IMR-90 (cell line): ENCODE results near the gene UNC13A. TPM values are rescaled to one million over a fixed set of nuclear protein-coding genes. Genes with fewer than 3 reads are reported as not detected.

Source experiments
- ATAC-seq: fragments of 200-7000 bp; cut with Tn5 transposase; 2 replicates; pipeline ENCODE4 v1.9.1; 2020; ENCODE audit warnings: low read depth, mild to moderate bottlenecking, moderate library complexity
- BruUV-seq: library from RNA; stranded (reverse); fragments of 400-500 nt; replicated peaks from 2 replicates; lab custom pipeline; 2021; lab: Mats Ljungman, UMichigan
- CTCF ChIA-PET: fragments of 300-600 bp; formaldehyde crosslinking; extraction: SDS; loops from one replicate; lab custom pipeline; 2021; ENCODE audit warnings: antibody characterized with exemption; lab: Yijun Ruan, JAX
- POLR2A ChIA-PET: fragments of 300-600 bp; sonication (Branson Sonifier 250); formaldehyde crosslinking; loops from one replicate; lab custom pipeline; 2022; ENCODE audit warnings: antibody characterized with exemption; ENCODE audit not compliant: unreplicated experiment; lab: Charles Lee
- DNase-seq: peaks from one replicate; pipeline ENCODE4 v3.0.0; 2013
- H2AFZ ChIP-seq: replicated peaks from 2 replicates; pipeline ENCODE3; 2013; ENCODE audit warnings: low read length, mild to moderate bottlenecking; ENCODE audit not compliant: poor library complexity
- H2AK5ac ChIP-seq: 2 replicates; pipeline ENCODE4 v1.6.1; 2013; ENCODE audit warnings: low read depth, low read length, inconsistent platforms
- H2AK9ac ChIP-seq: replicated peaks from 2 replicates; pipeline ENCODE3; 2013; ENCODE audit warnings: mild to moderate bottlenecking, low read depth, low read length, moderate library complexity; ENCODE audit not compliant: poor library complexity
- H2BK120ac ChIP-seq: 2 replicates; pipeline ENCODE4 v1.6.1; 2013; ENCODE audit warnings: low read depth, low read length, inconsistent platforms
- H2BK15ac ChIP-seq: 3 replicates; pipeline ENCODE4 v1.6.1; 2013; ENCODE audit warnings: low read depth, low read length, inconsistent platforms
- H2BK20ac ChIP-seq: 2 replicates; pipeline ENCODE4 v1.6.1; 2013; ENCODE audit warnings: low read depth, mild to moderate bottlenecking, inconsistent platforms, low read length, moderate library complexity
- H2BK5ac ChIP-seq: 2 replicates; pipeline ENCODE4 v1.6.1; 2013; ENCODE audit warnings: mild to moderate bottlenecking, low read depth, low read length, inconsistent platforms; ENCODE audit not compliant: poor library complexity, severe bottlenecking
- H3K14ac ChIP-seq: replicated peaks from 2 replicates; pipeline ENCODE4 v1.6.1; 2013; ENCODE audit warnings: low read depth, low read length, inconsistent platforms
- H3K18ac ChIP-seq: 2 replicates; pipeline ENCODE4 v1.6.1; 2013; ENCODE audit warnings: low read depth, low read length, control low read depth
- H3K23ac ChIP-seq: 2 replicates; pipeline ENCODE4 v1.6.1; 2013; ENCODE audit warnings: low read depth, low read length, inconsistent platforms
- H3K27ac ChIP-seq: 2 replicates; pipeline ENCODE4 v1.5.1; 2013; ENCODE audit warnings: mild to moderate bottlenecking, control low read depth, low read length; ENCODE audit not compliant: insufficient read depth
- H3K27me3 ChIP-seq: 2 replicates; pipeline ENCODE4 v1.6.1; 2013; ENCODE audit warnings: low read length; ENCODE audit not compliant: control insufficient read depth, insufficient read depth
- H3K36me3 ChIP-seq: 2 replicates; pipeline ENCODE4 v1.6.1; 2013; ENCODE audit warnings: low read length, mixed read lengths; ENCODE audit not compliant: control insufficient read depth, insufficient read depth
- H3K4ac ChIP-seq: 2 replicates; pipeline ENCODE4 v1.6.1; 2013; ENCODE audit warnings: low read depth, low read length, inconsistent platforms
- H3K4me1 ChIP-seq: 2 replicates; pipeline ENCODE4 v1.6.1; 2013; ENCODE audit warnings: low read length, mixed read lengths; ENCODE audit not compliant: control insufficient read depth, insufficient read depth
- H3K4me2 ChIP-seq: 2 replicates; pipeline ENCODE4 v1.6.1; 2013; ENCODE audit warnings: low read depth, mild to moderate bottlenecking, control low read depth, low read length, moderate library complexity
- H3K4me3 ChIP-seq: 2 replicates; pipeline ENCODE4 v1.5.1; 2013; ENCODE audit warnings: low read depth, mild to moderate bottlenecking, control low read depth, low read length, moderate library complexity; ENCODE audit not compliant: insufficient read depth
- H3K56ac ChIP-seq: 2 replicates; pipeline ENCODE4 v1.6.1; 2013; ENCODE audit warnings: low read length, inconsistent platforms; ENCODE audit not compliant: insufficient read depth; ENCODE audit errors: extremely low read depth
- H3K79me1 ChIP-seq, 2 experiments: 2 replicates each; pipeline ENCODE4 v1.6.1; 2013; ENCODE audit warnings: low read length in 2 of 2, inconsistent platforms in 1 of 2, low read depth in 1 of 2
- H3K9ac ChIP-seq: 2 replicates; pipeline ENCODE4 v1.6.1; 2013; ENCODE audit warnings: low read depth, low read length, control low read depth
- H3K9me1 ChIP-seq: 2 replicates; pipeline ENCODE4 v1.6.1; 2013; ENCODE audit warnings: low read length, inconsistent platforms; ENCODE audit not compliant: insufficient read depth
- H3K9me3 ChIP-seq: 2 replicates; pipeline ENCODE4 v1.6.1; 2013; ENCODE audit warnings: low read length; ENCODE audit not compliant: control insufficient read depth, insufficient read depth
- H4K20me1 ChIP-seq: 2 replicates; pipeline ENCODE4 v1.6.1; 2013; ENCODE audit warnings: low read length, inconsistent platforms; ENCODE audit not compliant: insufficient read depth
- H4K5ac ChIP-seq: 2 replicates; pipeline ENCODE4 v1.6.1; 2013; ENCODE audit warnings: mild to moderate bottlenecking, low read depth, low read length, control low read depth
- H4K8ac ChIP-seq, 2 experiments: 2 replicates each; pipeline ENCODE4 v1.6.1; 2013; ENCODE audit warnings: low read depth in 2 of 2, low read length in 2 of 2, control low read depth in 1 of 2, inconsistent platforms in 1 of 2
- H4K91ac ChIP-seq: 2 replicates; pipeline ENCODE4 v1.6.1; 2013; ENCODE audit warnings: low read depth, low read length, inconsistent platforms; ENCODE audit not compliant: insufficient read depth
- BHLHE40 ChIP-seq: fragments of 150-350 bp; IDR thresholded peaks from 2 replicates; pipeline ENCODE4 v1.6.1; 2016; ENCODE audit warnings: mild to moderate bottlenecking, low read depth, low read length
- CEBPB ChIP-seq: IDR thresholded peaks from 2 replicates; pipeline ENCODE4 v1.6.1; 2012; ENCODE audit warnings: low read depth, low read length, improper control_type of control experiment
- CHD1 ChIP-seq: IDR thresholded peaks from 2 replicates; pipeline ENCODE4 v1.6.1; 2012; ENCODE audit warnings: low read depth, low read length, improper control_type of control experiment
- CTCF ChIP-seq: conservative IDR thresholded peaks from 2 replicates; pipeline ENCODE4 v1.5.1; 2012; ENCODE audit warnings: mild to moderate bottlenecking, low read depth, low read length, improper control_type of control experiment
- ELK1 ChIP-seq: fragments of 150-350 bp; IDR thresholded peaks from 2 replicates; pipeline ENCODE4 v1.6.1; 2016; ENCODE audit warnings: low read depth, mild to moderate bottlenecking, low read length, moderate library complexity, borderline replicate concordance
- FOS ChIP-seq: fragments of 150-350 bp; IDR thresholded peaks from 2 replicates; pipeline ENCODE4 v1.6.1; 2016; ENCODE audit warnings: low read depth, low read length
- MAFK ChIP-seq: IDR thresholded peaks from 2 replicates; pipeline ENCODE4 v1.6.1; 2012; ENCODE audit warnings: low read depth, low read length, improper control_type of control experiment
- MAZ ChIP-seq: IDR thresholded peaks from 2 replicates; pipeline ENCODE4 v1.6.1; 2012; ENCODE audit warnings: low read depth, mild to moderate bottlenecking, low read length, improper control_type of control experiment, moderate library complexity, borderline replicate concordance
- MXI1 ChIP-seq: IDR thresholded peaks from 2 replicates; pipeline ENCODE4 v1.6.1; 2012; ENCODE audit warnings: low read depth, mild to moderate bottlenecking, low read length, moderate library complexity, borderline replicate concordance
- NFE2L2 ChIP-seq: fragments of 150-350 bp; IDR thresholded peaks from 2 replicates; pipeline ENCODE4 v1.6.1; 2016; ENCODE audit warnings: low read depth, mild to moderate bottlenecking, low read length
- POLR2A ChIP-seq: IDR thresholded peaks from 2 replicates; pipeline ENCODE4 v1.6.1; 2012; ENCODE audit warnings: mild to moderate bottlenecking, low read depth, low read length
- RAD21 ChIP-seq: IDR thresholded peaks from 2 replicates; pipeline ENCODE4 v1.6.1; 2012; ENCODE audit warnings: low read length, improper control_type of control experiment
- RCOR1 ChIP-seq: IDR thresholded peaks from 2 replicates; pipeline ENCODE4 v1.6.1; 2012; ENCODE audit warnings: mild to moderate bottlenecking, low read length, improper control_type of control experiment; ENCODE audit not compliant: insufficient replicate concordance
- RFX5 ChIP-seq: IDR thresholded peaks from 2 replicates; pipeline ENCODE4 v1.8.0; 2012; ENCODE audit warnings: low read depth, mild to moderate bottlenecking, low read length, moderate library complexity
- SMC3 ChIP-seq: fragments of 150-350 bp; IDR thresholded peaks from 2 replicates; pipeline ENCODE4 v1.6.1; 2016; ENCODE audit warnings: low read depth, mild to moderate bottlenecking, antibody characterized with exemption, low read length, moderate library complexity
- WGBS, 2 experiments: methylation state at CpG; one replicate each; pipeline versions ENCODE4 v1.1.5 to v1.1.7; 2013; ENCODE audit warnings: missing lambda C conversion rate in 2 of 2; ENCODE audit not compliant: insufficient read length in 1 of 2; ENCODE audit errors: extremely low coverage in 2 of 2; 5-methylcytosine and 5-hydroxymethylcytosine counted together
- dilution Hi-C: fragments of 300-500 bp; cut with HindIII; formaldehyde crosslinking; loops from one replicate; pipeline ENCODE4 v1.14.3; 2018; ENCODE audit warnings: low sequenced_read_pairs; ENCODE audit not compliant: unreplicated experiment
- in situ Hi-C: fragments of 300-500 bp; cut with MboI; formaldehyde crosslinking; loops from 3 replicates; pipeline ENCODE4 v1.14.3; 2019; ENCODE audit warnings: low sequenced_read_pairs, inconsistent platforms, mixed read lengths
- intact Hi-C: fragments of 100-400 bp; cut with micrococcal nuclease; formaldehyde crosslinking; loops from 2 replicates; pipeline ENCODE4 v1.10.0; 2022
- polyA plus RNA-seq, 3 experiments: library from polyadenylated mRNA; depleted of rRNA; stranded (reverse); fragments of >200 nt; gene quantifications; 2 replicates each; pipeline ENCODE4 v1.2.3, GENCODE V29; 2012; ENCODE audit warnings: low replicate concordance in 1 of 3
- total RNA-seq: library from RNA; depleted of rRNA; stranded (reverse); fragments of >200 nt; gene quantifications from 2 replicates; pipeline ENCODE4 v1.2.3, GENCODE V29; 2012
- TF ChIP-seq, protein P1 (sequence below): fragments of 150-350 bp; IDR thresholded peaks from 2 replicates; pipeline ENCODE4 v1.6.1; 2017; ENCODE audit warnings: mild to moderate bottlenecking, antibody characterized with exemption, low read length, low read depth

UNC13A gene
- total and polyA plus RNA-seq, 2 of the 4 experiments (the other 2 are of a cell fraction) = 0.18 to 0.22 TPM

- H3K9me3 ChIP-seq = no peaks in the 10 kb centered on the region
- no peaks in the 10 kb centered on the region for H3K79me1 ChIP-seq
- H3K9me1 ChIP-seq = peaks cover 13% of the 10 kb centered on the region
- H2AFZ ChIP-seq = no peak overlapping the region
- DNase-seq (no peak), ATAC-seq (no peak)
- no CpG with 5 or more reads among the region's 4 CpGs for WGBS, 2 experiments
- BruUV-seq = no TSS peak
- CTCF ChIA-PET = no interaction called here
- no peak overlapping the region for H3K23ac ChIP-seq
- no peak overlapping the region for H3K56ac ChIP-seq
- dilution Hi-C loops = no loop called here
- H2BK15ac ChIP-seq = no peak overlapping the region
- H4K8ac ChIP-seq = no peak overlapping the region
- H2AK5ac ChIP-seq = no peak overlapping the region
- H3K4me3 ChIP-seq = no peak overlapping the region
- H4K91ac ChIP-seq = no peak overlapping the region
- POLR2A ChIA-PET = no interaction called here
- no peak overlapping the region for H3K14ac ChIP-seq
- no peak overlapping the region for H3K4me2 ChIP-seq
- no peak overlapping the region for H2BK20ac ChIP-seq
- H2BK5ac ChIP-seq = no peak overlapping the region
- no peak overlapping the region for H3K18ac ChIP-seq
- no peak overlapping the region for H2AK9ac ChIP-seq
- H3K36me3 ChIP-seq = no peaks in the 10 kb centered on the region
- no peak overlapping the region for H2BK120ac ChIP-seq
- no peak overlapping the region for H3K9ac ChIP-seq
- in situ Hi-C loops = no loop called here
- TF ChIP-seq NFE2L2 (no peak), CEBPB (no peak), CTCF (no peak), MAFK (no peak), CHD1 (no peak), MXI1 (no peak), RFX5 (no peak), SMC3 (no peak), ELK1 (no peak), MAZ (no peak), POLR2A (no peak), FOS (no peak), RCOR1 (no peak), RAD21 (no peak), BHLHE40 (no peak)
- TF ChIP-seq, protein P1, sequence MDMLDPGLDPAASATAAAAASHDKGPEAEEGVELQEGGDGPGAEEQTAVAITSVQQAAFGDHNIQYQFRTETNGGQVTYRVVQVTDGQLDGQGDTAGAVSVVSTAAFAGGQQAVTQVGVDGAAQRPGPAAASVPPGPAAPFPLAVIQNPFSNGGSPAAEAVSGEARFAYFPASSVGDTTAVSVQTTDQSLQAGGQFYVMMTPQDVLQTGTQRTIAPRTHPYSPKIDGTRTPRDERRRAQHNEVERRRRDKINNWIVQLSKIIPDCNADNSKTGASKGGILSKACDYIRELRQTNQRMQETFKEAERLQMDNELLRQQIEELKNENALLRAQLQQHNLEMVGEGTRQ = no peak
- H3K27ac ChIP-seq = no peak overlapping the region
- H4K5ac ChIP-seq = no peak overlapping the region
- H3K27me3 ChIP-seq = peaks cover 21% of the 10 kb centered on the region
- no peak overlapping the region for H3K4ac ChIP-seq
- H4K20me1 ChIP-seq = peaks cover 4% of the 10 kb centered on the region
- intact Hi-C loops = no loop called here
- peaks cover 8% of the 10 kb centered on the region for H3K4me1 ChIP-seq
These were observed 3.9 kb downstream of the UNC13A start for GRCh38 chr19:17684256-17684655.
